Uterus (tissue), 4 donors: ENCODE results near the gene TBX10. TPM values are rescaled to one million over a fixed set of nuclear protein-coding genes. Genes with fewer than 3 reads are reported as not detected.
"Not testable (repeated sequence)": the region's sequence is repeated elsewhere in the genome, so short reads cannot be mapped to it uniquely, and the experiment has no call there.

Experiments
- DNase-seq, 2 donors: peaks; one replicate each; pipeline ENCODE4 v3.0.0-alpha.2; 2019 to 2020
- H3K27ac ChIP-seq, 2 donors: fragments of 200-600 bp; sonication (generic); 1 replicate in 1 of 2; 2 replicates in 1 of 2; pipeline ENCODE4 v1.5.1; 2016 to 2018
- H3K27me3 ChIP-seq, 2 donors: fragments of 200-600 bp; sonication (generic); one replicate each; pipeline ENCODE4 v1.5.1; 2018 to 2019; ENCODE audit warnings: control low read depth in 1 of 2
- H3K36me3 ChIP-seq, 2 donors: fragments of 200-600 bp; sonication (generic); one replicate each; pipeline ENCODE4 v1.5.1; 2019; ENCODE audit warnings: control low read depth in 1 of 2
- H3K4me1 ChIP-seq, 2 donors: fragments of 200-600 bp; sonication (generic); one replicate each; pipeline ENCODE4 v1.5.1; 2018 to 2019; ENCODE audit warnings: control low read depth in 1 of 2
- H3K4me3 ChIP-seq, 2 donors: fragments of 200-600 bp; sonication (generic); 1 replicate in 1 of 2; 2 replicates in 1 of 2; pipeline ENCODE4 v1.5.1; 2018 to 2019; ENCODE audit warnings: mild to moderate bottlenecking in 1 of 2
- H3K9me3 ChIP-seq, 2 donors: fragments of 200-600 bp; sonication (generic); one replicate each; pipeline ENCODE4 v1.5.1; 2019; ENCODE audit warnings: control low read depth in 1 of 2
- CTCF ChIP-seq, 4 experiments: fragments of 200-600 bp in 2 of 4; fragments of 450-650 bp in 2 of 4; sonication (generic) in 2 of 4; IDR thresholded peaks; one replicate each; pipeline ENCODE4 v1.5.1; 2016 to 2019; ENCODE audit warnings: antibody characterized with exemption in 4 of 4, mild to moderate bottlenecking in 2 of 4, moderate library complexity in 1 of 4
- POLR2A ChIP-seq, 2 donors: fragments of 450-650 bp; IDR thresholded peaks; one replicate each; pipeline ENCODE4 v1.6.1; 2016; ENCODE audit warnings: antibody characterized with exemption in 2 of 2, mild to moderate bottlenecking in 1 of 2, moderate library complexity in 1 of 2
- intact Hi-C: fragments of 100-400 bp; cut with DNase I; formaldehyde crosslinking; loops from one replicate; pipeline ENCODE4 v1.15.1; 2023; ENCODE audit warnings: low total_unique reads
- total RNA-seq, 4 donors: library from RNA; depleted of rRNA in 3 of 4; stranded (reverse); fragments of >200 nt in 3 of 4; gene quantifications; one replicate each; pipeline versions ENCODE4 v1.1.0 to v1.2.4, GENCODE V29; 2014 to 2023
- donor health status: DM: yes; HTN: yes; CAD: no.

The TBX10 gene
- total RNA-seq, 4 donors from 2014 or later: not detected

- H3K9me3 ChIP-seq: no peaks in the 10 kb centered on the region
- H3K4me1 ChIP-seq: no peaks in the 10 kb centered on the region
- TF ChIP-seq POLR2A (IDR thresholded peaks at IDR 0.05) (no peak), CTCF (IDR thresholded peaks at IDR 0.05) (no peak)
- no peak overlapping the region for H3K4me3 ChIP-seq
- H3K36me3 ChIP-seq: no peaks in the 10 kb centered on the region
- no peaks in the 10 kb centered on the region for H3K27me3 ChIP-seq
- DNase-seq: no peak
- H3K27ac ChIP-seq: no peak overlapping the region
- intact Hi-C loops: no loop called here
Observed at GRCh38 chr11:67664213-67664585, 24.6 kb upstream of the TBX10 start.

GRCh38 chr11:67663532-67664212, 24.1 kb upstream of the TBX10 start:
- TF ChIP-seq CTCF (IDR thresholded peaks at IDR 0.05): no peak
- TF ChIP-seq POLR2A (IDR thresholded peaks at IDR 0.05): no peak
- H3K27ac ChIP-seq: no peak overlapping the region
- H3K27me3 ChIP-seq: no peaks in the 10 kb centered on the region
- no peak for DNase-seq
- H3K4me3 ChIP-seq: no peak overlapping the region
- H3K9me3 ChIP-seq: no peaks in the 10 kb centered on the region
- H3K36me3 ChIP-seq: no peaks in the 10 kb centered on the region
- no peaks in the 10 kb centered on the region for H3K4me1 ChIP-seq
- intact Hi-C loops: no loop called here

GRCh38 chr11:67662835-67663531, 23.4 kb upstream of the TBX10 start:
- H3K27ac ChIP-seq: no peak overlapping the region
- H3K4me3 ChIP-seq: no peak overlapping the region
- no peaks in the 10 kb centered on the region for H3K4me1 ChIP-seq
- no peaks in the 10 kb centered on the region for H3K36me3 ChIP-seq
- no peak for TF ChIP-seq POLR2A (IDR thresholded peaks at IDR 0.05)
- TF ChIP-seq CTCF (IDR thresholded peaks at IDR 0.05): no peak
- H3K9me3 ChIP-seq: no peaks in the 10 kb centered on the region
- DNase-seq: no peak
- intact Hi-C loops: no loop called here
- H3K27me3 ChIP-seq: no peaks in the 10 kb centered on the region

- no peak for DNase-seq
- H3K9me3 ChIP-seq: no peaks in the 10 kb centered on the region
- H3K27ac ChIP-seq: no peak overlapping the region
- TF ChIP-seq POLR2A (IDR thresholded peaks at IDR 0.05) (no peak), CTCF (IDR thresholded peaks at IDR 0.05) (no peak)
- H3K36me3 ChIP-seq: no peaks in the 10 kb centered on the region
- no peaks in the 10 kb centered on the region for H3K4me1 ChIP-seq
- no peak overlapping the region for H3K4me3 ChIP-seq
- intact Hi-C loops: no loop called here
- H3K27me3 ChIP-seq: no peaks in the 10 kb centered on the region
Observed at GRCh38 chr11:67662142-67662834, 22.7 kb upstream of the TBX10 start.

GRCh38 chr11:67660752-67661151, 21.2 kb upstream of the TBX10 start:
- H3K36me3 ChIP-seq, H3K27ac ChIP-seq, H3K9me3 ChIP-seq, H3K4me3 ChIP-seq, H3K4me1 ChIP-seq, DNase-seq, H3K27me3 ChIP-seq, intact Hi-C loops: not testable (repeated sequence)

GRCh38 chr11:67659651-67660165, 20.1 kb upstream of the TBX10 start:
- H3K4me1 ChIP-seq, H3K4me3 ChIP-seq, H3K27ac ChIP-seq, H3K27me3 ChIP-seq, DNase-seq, intact Hi-C loops, H3K36me3 ChIP-seq, H3K9me3 ChIP-seq: not testable (repeated sequence)
